ENCODE data around the gene WWC2.

The WWC2 gene

GRCh38 chr4:183354219-183354618 lies 255.2 kb downstream of the WWC2 start:
- no peak for DNase-seq (ENCODE audit: low spot score)

GRCh38 chr4:183355405-183355804 lies 256.3 kb downstream of the WWC2 start:
- peak; percentile 99 for DNase-seq (ENCODE audit: low spot score)

- no peak for DNase-seq (ENCODE audit: low spot score)
Observed at GRCh38 chr4:183356173-183356830, 257.2 kb downstream of the WWC2 start.

- DNase-seq (ENCODE audit: low spot score): no peak
Observed at GRCh38 chr4:183356931-183357675, 258.0 kb downstream of the WWC2 start.

GRCh38 chr4:183358215-183358755 lies 259.2 kb downstream of the WWC2 start:
- DNase-seq (ENCODE audit: low spot score): no peak

GRCh38 chr4:183360161-183360919 lies 261.3 kb downstream of the WWC2 start:
- DNase-seq (ENCODE audit: low spot score): no peak

- peak; percentile 68 for DNase-seq (ENCODE audit: low spot score)
Observed at GRCh38 chr4:183362036-183362435, 263.0 kb downstream of the WWC2 start.

- DNase-seq (ENCODE audit: low spot score): no peak
Observed at GRCh38 chr4:183362916-183363542, 264.0 kb downstream of the WWC2 start.

GRCh38 chr4:183364025-183364424 lies 265.0 kb downstream of the WWC2 start:
- no peak for DNase-seq (ENCODE audit: low spot score)

- DNase-seq (ENCODE audit: low spot score): no peak
Observed at GRCh38 chr4:183366206-183366835, 267.3 kb downstream of the WWC2 start.

- no peak for DNase-seq (ENCODE audit: low spot score)
Observed at GRCh38 chr4:183369073-183369472, 270.0 kb downstream of the WWC2 start.

Measured in COLO829 (cell line).